Mesenchymal stem cell (in vitro differentiated cells and primary cell): ENCODE data around the gene GOLPH3.

ENCODE experiments used
- DNase-seq: peaks from one replicate; pipeline ENCODE4 v3.0.0-alpha.2; 2013
- H2AFZ ChIP-seq: one replicate; pipeline ENCODE4 v1.6.1; 2013; ENCODE audit warnings: low read depth, mild to moderate bottlenecking, control low read depth, inconsistent platforms, low read length, moderate library complexity
- H2AK5ac ChIP-seq: 2 replicates; pipeline ENCODE4 v1.6.1; 2013; ENCODE audit warnings: low read length, moderate library complexity, mild to moderate bottlenecking, inconsistent platforms; ENCODE audit not compliant: severe bottlenecking
- H2BK120ac ChIP-seq: one replicate; pipeline ENCODE4 v1.6.1; 2013; ENCODE audit warnings: low read depth, mild to moderate bottlenecking, inconsistent platforms, low read length, moderate library complexity
- H2BK12ac ChIP-seq, 2 experiments: one replicate each; pipeline ENCODE4 v1.6.1; 2013; ENCODE audit warnings: inconsistent platforms in 2 of 2, low read length in 2 of 2, mild to moderate bottlenecking in 2 of 2, moderate library complexity in 2 of 2, control low read depth in 1 of 2
- H2BK15ac ChIP-seq: one replicate; pipeline ENCODE4 v1.6.1; 2013; ENCODE audit warnings: mild to moderate bottlenecking, low read depth, inconsistent platforms; ENCODE audit not compliant: poor library complexity, severe bottlenecking
- H2BK5ac ChIP-seq: 2 replicates; pipeline ENCODE4 v1.6.1; 2013; ENCODE audit warnings: low read depth, mild to moderate bottlenecking, low read length, control low read depth, inconsistent platforms; ENCODE audit not compliant: poor library complexity, severe bottlenecking
- H3K14ac ChIP-seq, 2 experiments: one replicate each; pipeline ENCODE4 v1.6.1; 2013; ENCODE audit warnings: inconsistent platforms in 2 of 2, low read length in 2 of 2, control low read depth in 1 of 2, mild to moderate bottlenecking in 1 of 2, moderate library complexity in 1 of 2
- H3K18ac ChIP-seq, 2 experiments: one replicate each; pipeline ENCODE4 v1.6.1; 2013; ENCODE audit warnings: inconsistent platforms in 2 of 2, low read length in 2 of 2, control low read depth in 1 of 2, low read depth in 1 of 2, mild to moderate bottlenecking in 1 of 2
- H3K23ac ChIP-seq, 2 experiments: one replicate each; pipeline ENCODE4 v1.6.1; 2013; ENCODE audit warnings: inconsistent platforms in 2 of 2, low read length in 2 of 2, mild to moderate bottlenecking in 2 of 2, moderate library complexity in 2 of 2, control low read depth in 1 of 2
- H3K27ac ChIP-seq: 2 replicates; pipeline ENCODE4 v1.5.1; 2013; ENCODE audit warnings: mild to moderate bottlenecking, moderate library complexity, low read length, control low read depth, inconsistent platforms; ENCODE audit not compliant: poor library complexity, severe bottlenecking
- H3K27me3 ChIP-seq, 2 experiments: 2 replicates each; pipeline versions ENCODE4 v1.6.1 to v1.7.0; 2013; ENCODE audit warnings: low read length in 2 of 2, mild to moderate bottlenecking in 2 of 2, moderate library complexity in 2 of 2, control low read depth in 1 of 2, inconsistent platforms in 1 of 2; ENCODE audit not compliant: control insufficient read depth in 1 of 2, insufficient read depth in 1 of 2
- H3K36me3 ChIP-seq, 2 experiments: 2 replicates each; pipeline versions ENCODE4 v1.6.1 to v1.7.0; 2013; ENCODE audit warnings: low read length in 2 of 2, control low read depth in 1 of 2, inconsistent platforms in 1 of 2, low read depth in 1 of 2, mild to moderate bottlenecking in 1 of 2; ENCODE audit not compliant: insufficient read depth in 2 of 2, control insufficient read depth in 1 of 2
- H3K4ac ChIP-seq, 2 experiments: one replicate each; pipeline ENCODE4 v1.6.1; 2013; ENCODE audit warnings: inconsistent platforms in 2 of 2, low read length in 2 of 2, mild to moderate bottlenecking in 2 of 2, moderate library complexity in 2 of 2, control low read depth in 1 of 2, low read depth in 1 of 2
- H3K4me1 ChIP-seq: 2 replicates; pipeline ENCODE4 v1.6.1; 2013; ENCODE audit warnings: low read depth, low read length, control low read depth; ENCODE audit not compliant: control insufficient read depth, insufficient read depth
- H3K4me2 ChIP-seq: 2 replicates; pipeline ENCODE4 v1.6.1; 2013; ENCODE audit warnings: low read length, mild to moderate bottlenecking, inconsistent platforms; ENCODE audit not compliant: poor library complexity, severe bottlenecking
- H3K4me3 ChIP-seq, 2 experiments: 2 replicates each; pipeline versions ENCODE4 v1.5.1 to v1.7.0; 2013; ENCODE audit warnings: low read length in 2 of 2, mild to moderate bottlenecking in 2 of 2, control low read depth in 1 of 2, low read depth in 1 of 2; ENCODE audit not compliant: insufficient read depth in 1 of 2
- H3K79me1 ChIP-seq: replicated peaks from 2 replicates; pipeline ENCODE4 v1.6.1; 2013; ENCODE audit warnings: mild to moderate bottlenecking, control low read depth, low read length, inconsistent platforms; ENCODE audit not compliant: poor library complexity, severe bottlenecking
- H3K9ac ChIP-seq: 2 replicates; pipeline ENCODE4 v1.7.0; 2013; ENCODE audit warnings: mild to moderate bottlenecking, low read length, moderate library complexity
- H3K9me3 ChIP-seq: 2 replicates; pipeline ENCODE4 v1.7.0; 2013; ENCODE audit warnings: mild to moderate bottlenecking, low read length; ENCODE audit not compliant: control insufficient read depth
- H4K8ac ChIP-seq: one replicate; pipeline ENCODE4 v1.6.1; 2013; ENCODE audit warnings: inconsistent platforms, mild to moderate bottlenecking, low read length, moderate library complexity
- H4K91ac ChIP-seq: one replicate; pipeline ENCODE4 v1.6.1; 2013; ENCODE audit warnings: mild to moderate bottlenecking, low read length, inconsistent platforms
- WGBS: methylation state at CpG from one replicate; pipeline ENCODE4 v1.1.7; 2013; ENCODE audit warnings: mixed read lengths; 5-methylcytosine and 5-hydroxymethylcytosine counted together

Gene GOLPH3

DNA sequence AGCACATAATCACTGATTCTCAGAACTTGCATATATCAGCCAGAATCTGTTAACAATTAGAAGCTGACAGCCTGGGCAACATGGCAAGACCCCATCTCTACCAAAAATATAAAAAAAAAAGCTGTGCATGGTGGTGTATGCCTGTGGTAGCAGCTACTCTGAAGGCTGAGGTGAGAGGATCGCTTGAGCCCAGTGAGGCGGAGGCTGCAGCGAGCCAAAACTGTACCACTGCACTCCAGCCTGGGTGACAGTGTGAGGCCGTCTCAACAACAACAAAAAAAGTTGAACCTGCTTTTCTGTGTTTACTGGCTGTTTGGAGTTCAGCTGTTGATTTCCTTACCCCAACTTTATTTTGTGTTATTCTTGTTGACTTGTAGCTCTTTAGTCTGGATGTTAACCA lies 66.8 kb downstream of the GOLPH3 start:
- Histone ChIP-seq H3K4ac (no peak overlapping the region), H4K8ac (no peak overlapping the region), H3K79me1 (peaks cover 35% of the 10 kb centered on the region), H3K4me3 (no peak overlapping the region), H3K27me3 (no peaks in the 10 kb centered on the region), H3K9me3 (no peaks in the 10 kb centered on the region), H2AFZ (no peak overlapping the region), H3K18ac (no peak overlapping the region), H2BK5ac (no peak overlapping the region), H3K36me3 (peaks cover 48 to 97% of the 10 kb centered on the region in 2 experiments), H3K4me1 (no peaks in the 10 kb centered on the region), H3K23ac (no peak overlapping the region), H3K27ac (no peak overlapping the region), H2BK120ac (no peak overlapping the region), H2BK12ac (no peak overlapping the region), H4K91ac (no peak overlapping the region), H3K9ac (no peak overlapping the region), H2BK15ac (no peak overlapping the region), H2AK5ac (no peak overlapping the region), H3K14ac (no peak overlapping the region), H3K4me2 (no peak overlapping the region)
- 96% methylated on average over 4 of the region's 4 CpGs for WGBS
- DNase-seq = no peak

DNA sequence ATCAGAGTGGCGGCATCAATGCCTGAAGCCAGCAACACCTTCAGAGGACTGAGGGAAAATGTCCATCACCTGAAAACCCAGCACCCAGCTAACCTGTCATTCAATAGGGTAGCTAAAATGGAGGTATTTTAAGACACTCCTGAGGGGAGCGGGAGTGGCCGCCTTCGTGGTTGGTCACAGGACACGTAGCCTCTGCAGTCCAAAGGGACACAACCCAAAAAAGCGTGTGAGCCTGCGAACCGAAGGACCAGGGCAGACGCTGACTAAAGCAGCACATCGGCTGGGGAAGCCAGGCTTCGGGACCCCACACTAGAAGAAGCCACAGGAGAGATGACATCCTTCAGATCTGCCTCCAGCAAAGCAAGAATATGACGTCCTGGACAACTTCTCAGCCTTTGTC lies 70.6 kb downstream of the GOLPH3 start:
- H3K9ac ChIP-seq = no peak overlapping the region
- H2AFZ ChIP-seq = no peak overlapping the region
- H2BK15ac ChIP-seq = no peak overlapping the region
- H3K14ac ChIP-seq = no peak overlapping the region
- no peak overlapping the region for H3K4ac ChIP-seq
- H4K8ac ChIP-seq = no peak overlapping the region
- no peak overlapping the region for H2BK12ac ChIP-seq
- no peak overlapping the region for H2BK120ac ChIP-seq
- H4K91ac ChIP-seq = no peak overlapping the region
- peaks cover 32% of the 10 kb centered on the region for H3K79me1 ChIP-seq
- H3K18ac ChIP-seq = no peak overlapping the region
- no peaks in the 10 kb centered on the region for H3K27me3 ChIP-seq
- peaks cover 61 to 99% of the 10 kb centered on the region in 2 experiments for H3K36me3 ChIP-seq
- over 99% methylated on average over 12 of the region's 12 CpGs for WGBS
- no peak overlapping the region for H2AK5ac ChIP-seq
- H3K27ac ChIP-seq = no peak overlapping the region
- no peak overlapping the region for H3K4me2 ChIP-seq
- DNase-seq = no peak
- no peaks in the 10 kb centered on the region for H3K4me1 ChIP-seq
- no peak overlapping the region for H3K23ac ChIP-seq
- no peak overlapping the region for H2BK5ac ChIP-seq
- H3K9me3 ChIP-seq = no peaks in the 10 kb centered on the region
- H3K4me3 ChIP-seq = no peak overlapping the region

DNA sequence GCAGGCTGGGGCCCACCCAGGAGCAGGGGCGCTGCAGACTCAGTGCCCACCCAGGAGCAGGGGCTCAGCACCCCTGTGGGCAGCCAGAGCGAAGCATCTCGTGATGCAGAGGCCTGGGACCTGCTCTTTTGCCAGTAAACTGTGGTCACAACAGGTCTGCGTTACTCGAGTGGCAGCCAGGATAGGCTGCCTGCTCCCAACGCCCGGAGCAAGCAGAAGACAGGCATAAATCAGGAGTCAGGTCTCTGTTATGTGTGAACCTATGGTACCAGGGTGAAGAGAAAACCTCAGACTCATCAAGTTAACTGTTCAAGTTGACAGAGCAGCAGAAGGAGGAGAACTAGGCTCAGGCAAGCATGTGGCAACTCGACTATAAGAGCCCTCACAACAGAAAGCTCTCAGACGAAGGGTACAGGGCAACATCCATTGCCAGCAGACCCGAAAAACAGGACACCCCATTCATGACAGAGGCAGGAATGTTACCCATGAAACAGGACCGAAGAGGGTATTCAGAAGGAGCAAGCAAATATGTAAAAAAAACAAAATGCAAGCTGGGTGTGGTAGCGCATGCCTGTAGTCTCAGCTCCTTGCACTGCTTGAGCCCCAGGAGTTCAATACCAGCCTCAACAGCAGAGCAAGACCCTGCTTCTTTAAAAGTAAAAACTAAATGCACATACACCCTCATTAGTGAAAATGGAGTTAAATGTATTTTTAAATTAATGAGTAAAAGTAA lies 71.7 kb downstream of the GOLPH3 start:
- Histone ChIP-seq H3K23ac (peak overlapping the region in 1 of 2 experiments; percentile 10), H2AK5ac (no peak overlapping the region), H3K9ac (no peak overlapping the region), H3K4me2 (no peak overlapping the region), H2AFZ (no peak overlapping the region), H3K79me1 (peaks cover 28% of the 10 kb centered on the region), H2BK12ac (no peak overlapping the region), H4K8ac (no peak overlapping the region), H2BK120ac (no peak overlapping the region), H3K4me1 (no peaks in the 10 kb centered on the region), H3K9me3 (no peaks in the 10 kb centered on the region), H3K18ac (no peak overlapping the region), H2BK15ac (no peak overlapping the region), H3K4me3 (no peak overlapping the region), H2BK5ac (no peak overlapping the region), H3K4ac (no peak overlapping the region), H3K14ac (no peak overlapping the region), H3K36me3 (peaks cover 64 to 100% of the 10 kb centered on the region in 2 experiments), H3K27ac (no peak overlapping the region), H3K27me3 (no peaks in the 10 kb centered on the region), H4K91ac (no peak overlapping the region)
- no peak for DNase-seq
- 88% methylated on average over 12 of the region's 12 CpGs for WGBS

DNA sequence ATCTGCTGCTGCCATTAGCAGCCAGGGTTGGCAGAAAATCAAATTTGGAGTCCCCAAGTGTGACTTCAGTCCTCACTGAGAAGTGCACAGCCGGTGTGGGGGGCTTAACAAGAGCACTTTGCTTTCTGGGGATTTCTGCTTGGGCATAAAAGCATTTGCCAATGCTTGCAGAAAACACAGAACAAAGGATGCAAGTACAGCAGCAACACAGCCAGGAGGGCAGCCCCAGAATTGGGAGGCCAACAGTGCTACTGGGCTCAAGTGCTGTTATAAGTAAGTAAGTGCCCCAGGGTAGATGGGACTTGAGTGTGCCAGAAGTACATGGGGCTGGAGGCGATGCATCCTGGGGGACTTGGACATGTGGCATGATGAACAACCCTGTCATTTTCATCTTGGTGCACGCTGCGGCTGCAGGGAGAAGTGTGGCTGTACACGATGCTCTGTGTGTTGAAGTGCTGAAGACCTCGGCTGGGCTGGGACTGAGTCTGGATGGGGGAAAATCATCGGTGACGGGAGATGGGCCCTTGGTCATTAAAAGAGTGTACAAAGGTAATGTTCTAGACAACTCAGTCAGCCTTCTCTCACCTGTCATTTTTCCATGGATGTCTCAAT lies 73.3 kb downstream of the GOLPH3 start:
- H3K9ac ChIP-seq = no peak overlapping the region

More for the DNA sequence above, 73.3 kb downstream of the GOLPH3 start:
- Histone ChIP-seq H4K8ac (peak overlapping the region; percentile 0), H3K23ac (no peak overlapping the region), H2AK5ac (no peak overlapping the region), H4K91ac (no peak overlapping the region), H3K9me3 (no peaks in the 10 kb centered on the region), H3K27me3 (no peaks in the 10 kb centered on the region), H2AFZ (no peak overlapping the region), H3K14ac (no peak overlapping the region), H3K18ac (no peak overlapping the region), H3K4me2 (no peak overlapping the region), H3K4me1 (no peaks in the 10 kb centered on the region), H2BK5ac (no peak overlapping the region), H3K4me3 (no peak overlapping the region), H2BK15ac (no peak overlapping the region), H3K79me1 (peaks cover 21% of the 10 kb centered on the region), H3K36me3 (peaks cover 61 to 97% of the 10 kb centered on the region in 2 experiments), H3K4ac (no peak overlapping the region), H2BK120ac (no peak overlapping the region), H3K27ac (no peak overlapping the region), H2BK12ac (no peak overlapping the region)
- DNase-seq = no peak
- 97% methylated on average over 8 of the region's 8 CpGs for WGBS
